Measurements from ENCODE around the gene EEIG2.

Gene EEIG2

DNA sequence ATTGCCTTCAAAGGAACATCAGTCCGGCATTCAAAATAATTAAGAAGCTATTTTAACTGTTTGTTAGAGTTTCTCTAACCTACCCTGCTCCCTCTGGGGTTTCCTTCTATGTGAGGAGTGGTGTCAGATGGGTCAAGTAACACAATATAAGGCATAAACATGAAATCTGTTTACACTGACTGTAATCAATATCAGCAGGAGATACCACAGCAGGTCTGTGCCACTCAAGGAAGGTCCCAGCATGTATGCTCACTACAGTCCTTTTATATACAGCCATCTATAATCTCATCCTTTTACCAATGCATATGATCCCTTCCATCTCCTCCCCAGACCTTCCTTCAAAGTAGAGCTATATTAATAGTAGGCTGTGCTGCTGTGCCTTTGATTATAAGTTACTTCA, 25.4 kb downstream of the EEIG2 start:
- DNase-seq = no peak

DNA sequence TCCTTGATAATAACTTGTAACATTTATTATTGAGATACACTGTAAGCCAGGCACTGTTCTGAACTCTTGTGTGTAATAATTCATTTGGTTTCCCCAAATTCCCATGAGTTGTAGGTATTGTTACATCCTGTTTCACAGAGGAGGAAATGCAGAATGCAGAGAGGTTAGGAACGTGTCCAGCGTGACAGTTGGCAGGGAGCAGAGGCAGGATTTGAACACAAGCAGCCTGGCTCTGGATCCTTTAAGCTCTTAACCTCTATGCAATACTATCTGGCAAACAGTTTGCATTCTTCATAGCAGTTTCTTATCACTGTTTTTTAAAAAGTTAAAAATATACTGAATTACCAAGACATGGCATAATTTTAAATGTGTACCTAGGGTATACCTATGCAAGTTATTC, 30.5 kb downstream of the EEIG2 start:
- DNase-seq = no peak

DNA sequence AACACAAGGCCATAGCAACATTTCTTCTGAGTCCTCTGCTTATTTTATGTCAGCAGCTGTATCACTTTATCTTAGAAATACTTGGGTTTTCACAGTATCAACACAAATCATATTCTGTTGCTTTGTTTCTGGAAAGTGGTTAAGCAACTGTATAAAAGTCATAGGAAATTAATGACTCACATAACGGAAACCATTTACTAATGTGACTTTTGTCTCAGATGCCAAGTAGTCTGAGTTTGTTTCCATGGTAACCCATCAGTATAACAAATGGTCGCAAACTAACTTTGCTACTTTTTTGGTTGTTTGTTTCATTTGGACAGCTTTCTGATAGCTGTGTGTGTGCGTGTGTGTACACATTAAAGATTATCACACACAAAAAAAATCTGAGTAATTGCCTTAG, 31.1 kb downstream of the EEIG2 start:
- no peak for DNase-seq

DNA sequence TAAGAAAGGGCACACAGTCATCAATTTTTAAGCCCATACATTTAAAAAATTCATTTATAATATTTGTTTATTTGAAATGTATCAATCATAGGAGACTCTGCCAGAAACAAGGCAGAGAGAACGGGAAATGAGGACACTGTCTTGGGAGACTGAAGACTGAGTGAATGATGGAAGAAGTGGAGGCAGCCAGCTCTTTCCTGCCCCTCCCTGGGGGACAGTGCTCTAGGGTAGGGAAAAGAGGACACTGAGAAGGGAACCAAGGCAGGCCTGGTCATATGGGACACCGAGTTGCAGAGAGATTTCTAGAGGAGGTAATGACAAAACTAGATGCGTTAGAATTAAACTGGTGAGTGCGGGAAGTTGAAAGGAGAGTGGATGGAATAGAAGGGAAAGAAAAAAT, 31.6 kb downstream of the EEIG2 start:
- DNase-seq = no peak

DNA sequence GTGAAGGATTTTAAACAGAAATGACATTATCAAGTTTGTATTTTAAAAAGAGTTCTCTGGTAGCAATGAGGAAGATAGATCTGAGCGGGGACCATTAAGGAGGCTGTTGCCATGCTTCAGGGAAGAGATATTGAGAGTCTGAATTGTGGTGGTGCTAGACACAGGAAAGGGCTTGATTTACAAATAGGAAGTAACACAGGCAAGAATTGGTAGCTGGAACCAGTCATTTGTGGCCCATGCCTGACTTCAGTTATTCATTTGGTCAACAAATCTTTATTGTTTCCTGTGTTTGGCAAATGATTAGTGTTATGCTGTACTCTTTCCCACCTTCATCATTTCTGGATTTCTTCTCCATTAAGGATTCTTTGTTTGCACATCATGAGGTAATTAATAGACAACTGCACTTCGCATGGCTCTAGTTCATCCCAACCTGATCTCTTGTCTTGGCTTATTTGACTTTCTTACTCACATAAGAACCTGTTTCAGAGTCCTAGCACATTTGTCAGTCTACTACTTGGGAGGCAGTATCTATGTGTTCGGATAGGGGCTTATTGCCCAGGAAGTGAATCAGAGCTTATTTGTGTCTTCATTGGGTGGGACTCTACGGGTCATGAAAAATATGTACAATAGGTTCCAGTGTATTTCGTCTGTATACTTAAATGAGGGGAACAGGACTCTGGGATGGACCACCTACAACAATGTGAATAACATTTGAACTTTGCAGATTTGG, 32.3 kb downstream of the EEIG2 start:
- DNase-seq = no peak

DNA sequence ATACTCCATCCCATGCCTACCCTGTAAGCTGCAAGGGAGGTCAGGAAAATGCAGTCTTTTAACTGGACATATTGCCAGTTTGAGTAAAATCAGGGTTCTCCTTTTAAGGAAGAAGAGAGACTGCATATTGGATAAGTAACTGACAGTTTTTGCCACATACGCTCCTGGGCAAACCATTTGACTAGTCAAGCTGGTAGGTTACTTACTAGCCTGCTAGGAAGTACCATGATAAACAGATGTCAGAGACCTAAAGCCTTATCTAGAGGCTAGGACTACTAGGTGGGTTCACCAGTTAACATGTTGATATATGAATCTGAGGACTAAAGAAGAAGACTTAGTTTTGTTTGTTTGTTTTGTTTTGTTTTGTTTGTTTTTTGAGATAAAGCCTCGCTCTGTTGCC, 33.5 kb downstream of the EEIG2 start:
- no peak for DNase-seq

DNA sequence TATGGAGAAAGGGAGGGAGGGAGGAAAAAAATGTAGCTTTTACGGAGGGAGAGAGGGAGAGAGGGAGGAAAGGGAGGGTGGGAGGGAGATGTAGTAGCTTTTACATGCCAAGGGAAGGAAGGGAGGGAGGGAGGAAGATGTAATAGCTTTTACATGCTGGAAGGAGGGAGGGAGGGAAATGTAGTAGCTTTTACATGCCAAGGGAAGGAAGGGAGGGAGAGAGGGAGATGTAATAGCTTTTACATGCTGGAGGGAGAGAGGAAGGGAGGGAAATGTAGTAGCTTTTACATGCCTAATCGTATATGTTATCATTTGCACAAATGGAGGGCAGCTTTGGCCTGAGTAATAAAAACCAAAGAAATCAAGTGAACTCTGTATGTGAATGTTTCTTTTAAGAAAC, 35.6 kb downstream of the EEIG2 start:
- DNase-seq = no peak

DNA sequence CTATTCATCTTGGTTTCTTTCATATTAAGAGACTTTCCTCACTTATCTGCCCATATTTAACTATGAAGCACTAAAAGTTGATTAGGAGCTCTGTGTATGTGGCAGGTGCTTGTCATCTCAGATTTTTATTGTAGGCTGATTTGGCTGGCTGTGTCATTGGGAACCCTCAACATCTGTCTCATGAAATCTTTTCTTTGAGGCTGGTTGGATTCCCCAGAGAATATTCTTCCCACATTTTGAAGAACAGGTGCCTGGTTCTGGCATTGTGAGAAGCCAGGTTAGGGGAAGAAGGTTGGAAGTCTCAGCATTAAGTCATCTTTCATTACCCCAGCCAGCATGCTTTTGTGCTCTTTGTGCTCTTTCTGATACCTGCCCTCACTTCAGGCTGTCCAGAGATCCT, 37.1 kb downstream of the EEIG2 start:
- DNase-seq = no peak

DNA sequence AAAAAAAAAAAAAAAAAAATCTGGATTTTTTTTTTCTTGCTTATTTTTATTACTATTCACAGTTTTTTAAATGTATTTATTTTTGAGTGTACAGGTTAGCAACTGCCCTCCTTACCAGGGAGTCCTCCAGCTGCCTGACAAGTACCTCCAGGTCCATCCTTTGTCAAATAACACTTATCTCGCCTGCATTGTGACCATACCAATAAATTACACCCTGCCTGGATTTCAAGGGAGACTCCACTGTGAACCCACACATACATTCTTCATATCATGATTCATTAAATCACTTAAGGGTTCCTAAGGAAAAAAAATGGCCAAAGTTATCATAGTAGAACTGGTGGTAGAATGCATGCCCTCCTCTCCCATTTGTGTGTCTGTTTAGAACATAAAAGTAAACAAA, 38.4 kb downstream of the EEIG2 start:
- no peak for DNase-seq

DNA sequence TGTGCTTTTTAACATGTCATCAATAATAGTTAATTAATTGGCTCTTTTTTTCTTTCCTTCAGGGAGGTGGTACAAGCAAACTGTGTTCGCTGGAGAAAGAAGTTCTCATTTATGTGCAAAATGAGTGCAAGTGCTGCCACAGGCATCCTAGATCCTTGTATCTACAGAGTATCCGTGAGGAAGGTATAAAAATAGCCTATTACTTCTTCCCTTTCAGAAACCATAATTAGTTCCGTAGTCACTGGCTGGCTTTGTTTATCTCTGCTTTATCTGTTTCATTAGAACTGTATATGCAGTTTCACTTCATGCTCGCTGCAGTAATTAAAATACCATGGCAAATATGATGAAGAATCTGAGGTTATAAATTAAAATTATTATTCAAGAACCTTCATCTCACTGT, 40.6 kb downstream of the EEIG2 start:
- DNase-seq = no peak

DNA sequence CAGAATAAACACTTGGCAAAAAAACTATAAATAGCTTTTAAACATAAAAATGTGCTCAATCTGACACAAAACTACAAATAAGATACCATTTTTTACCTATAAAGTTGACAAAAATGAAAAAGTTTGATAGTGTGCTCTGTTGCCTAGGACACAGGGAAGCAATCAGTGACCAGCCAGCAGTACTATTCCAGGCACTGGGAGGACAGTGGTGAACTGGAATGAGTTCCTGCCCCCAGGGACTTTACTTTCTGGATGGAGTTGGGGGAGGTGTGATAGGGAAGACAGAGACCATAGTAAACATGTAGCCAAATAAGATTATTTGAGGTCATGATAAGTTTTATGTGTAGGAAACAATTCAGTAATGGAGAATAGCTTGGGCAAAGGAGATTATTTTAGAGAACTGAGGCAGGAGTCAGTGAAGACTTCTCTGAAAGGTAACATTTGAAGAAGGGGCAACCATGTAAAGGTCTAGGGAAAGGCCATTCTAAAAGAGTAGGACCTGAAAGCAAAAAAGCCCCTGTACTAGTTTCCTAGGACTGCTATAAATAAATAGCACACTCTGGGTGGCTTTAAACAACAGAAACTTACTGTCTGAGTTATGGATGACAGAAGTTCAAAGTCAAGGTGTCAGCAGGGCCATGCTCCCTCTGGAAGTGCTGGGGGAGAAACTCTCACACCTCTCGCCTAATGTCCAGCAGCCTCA, 42.0 kb downstream of the EEIG2 start:
- no peak for DNase-seq

DNA sequence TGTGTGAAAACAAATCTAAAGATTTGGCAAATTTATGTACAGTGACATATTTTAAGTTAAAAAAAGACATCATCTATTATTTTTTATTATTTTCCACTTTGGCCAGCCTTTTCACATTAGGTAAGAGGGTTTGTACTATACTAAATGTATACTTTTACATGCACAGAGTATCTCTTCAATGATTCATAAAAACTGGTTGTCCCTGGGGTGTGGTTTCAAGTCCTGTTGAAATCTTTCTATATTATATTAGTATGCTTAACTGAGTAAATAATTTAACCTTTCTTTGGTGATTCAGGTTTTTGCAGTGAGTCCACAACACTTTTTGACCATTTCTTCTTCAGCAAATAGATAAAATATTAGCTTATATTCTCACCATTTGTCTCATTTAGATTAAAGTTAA, 45.7 kb downstream of the EEIG2 start:
- DNase-seq = no peak

DNA sequence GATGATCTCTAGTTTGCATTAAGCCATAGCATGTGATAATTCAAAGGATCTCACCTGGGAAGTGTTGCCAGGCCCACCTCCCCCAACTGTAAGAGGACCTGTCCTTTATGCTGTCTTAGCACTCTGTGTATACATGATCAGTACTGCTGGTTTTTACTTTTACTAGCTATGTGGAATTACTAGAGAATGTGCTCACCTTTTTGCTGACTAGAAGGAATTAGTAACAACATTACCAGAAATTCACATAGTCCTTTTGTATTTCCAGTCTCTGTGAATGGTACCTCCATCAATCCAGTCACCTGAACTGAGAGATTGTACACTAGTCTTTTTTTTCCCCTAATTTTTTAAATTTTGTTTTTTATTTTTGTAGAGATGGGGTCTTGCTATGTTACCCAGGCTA, 46.6 kb downstream of the EEIG2 start:
- DNase-seq = no peak

DNA sequence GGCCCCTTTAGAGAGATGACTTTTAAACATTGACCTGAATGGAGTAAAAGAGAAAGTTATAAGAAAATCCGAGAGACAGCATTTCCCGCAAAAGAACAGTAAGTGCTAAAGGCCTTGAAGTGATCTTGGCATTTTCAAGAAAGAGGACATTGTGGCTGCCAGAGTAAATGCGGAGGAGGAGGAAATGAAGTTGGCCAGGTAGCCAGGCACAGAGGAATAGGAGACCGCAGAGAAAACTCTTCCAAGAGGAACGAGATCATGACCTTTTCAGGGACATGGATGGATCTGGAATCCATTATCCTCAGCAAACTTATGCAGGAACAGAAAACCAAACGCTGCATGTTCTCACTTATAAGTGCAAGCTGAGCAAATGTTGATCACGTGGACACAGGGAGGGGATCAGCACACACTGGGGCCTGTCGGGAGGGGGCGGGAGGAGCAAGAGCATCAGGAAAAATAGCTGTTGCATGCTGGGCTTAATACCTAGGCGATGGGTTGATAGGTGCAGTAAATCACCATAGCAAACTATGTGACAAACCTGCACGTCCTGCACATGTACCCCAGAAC, 49.7 kb downstream of the EEIG2 start:
- no peak for DNase-seq
